GM13977 (cell line): ENCODE measurements around the gene DESI2.

ENCODE experiments used
- DNase-seq: peaks from one replicate; pipeline ENCODE4 v3.0.0; 2012; ENCODE audit warnings: low spot score
- CTCF ChIP-seq: IDR thresholded peaks from 2 replicates; pipeline ENCODE4 v1.5.1; 2012; ENCODE audit warnings: mild to moderate bottlenecking, control low read depth; ENCODE audit not compliant: insufficient read depth; ENCODE audit errors: extremely low read depth, missing control alignments
- in situ Hi-C: fragments of 300-500 bp; cut with MboI; formaldehyde crosslinking; loops from one replicate; pipeline ENCODE4 v1.12.0; 2022; ENCODE audit warnings: low sequenced_read_pairs, low pct_unique_long_range_greater_than_20kb, mixed read lengths, inconsistent platforms; ENCODE audit not compliant: unreplicated experiment

DESI2 gene

GRCh38 chr1:244640917-244641316 lies 12.0 kb upstream of the DESI2 start:
- no peak for DNase-seq
- no peak for TF ChIP-seq CTCF
- in situ Hi-C loops: no loop called here

- in situ Hi-C loops: no loop called here
- DNase-seq: no peak
- no peak for TF ChIP-seq CTCF
These were observed 10.4 kb upstream of the DESI2 start for GRCh38 chr1:244642526-244642925.

- DNase-seq: no peak
- in situ Hi-C loops: no loop called here
- TF ChIP-seq CTCF: no peak
These were observed 9.9 kb upstream of the DESI2 start for GRCh38 chr1:244642988-244643387.

GRCh38 chr1:244645414-244645813 lies 7.5 kb upstream of the DESI2 start:
- DNase-seq: no peak
- in situ Hi-C loops: no loop called here
- TF ChIP-seq CTCF: no peak

GRCh38 chr1:244645890-244646289 lies 7.0 kb upstream of the DESI2 start:
- no peak for TF ChIP-seq CTCF
- no peak for DNase-seq
- in situ Hi-C loops: no loop called here

GRCh38 chr1:244647819-244648218 lies 5.1 kb upstream of the DESI2 start:
- no peak for DNase-seq
- in situ Hi-C loops: no loop called here
- TF ChIP-seq CTCF: no peak

GRCh38 chr1:244651956-244652622 lies 837 bp upstream of the DESI2 start:
- no peak for TF ChIP-seq CTCF
- no peak for DNase-seq
- in situ Hi-C loops: no loop called here
